ENCODE results near the gene NTNG2.

DNA sequence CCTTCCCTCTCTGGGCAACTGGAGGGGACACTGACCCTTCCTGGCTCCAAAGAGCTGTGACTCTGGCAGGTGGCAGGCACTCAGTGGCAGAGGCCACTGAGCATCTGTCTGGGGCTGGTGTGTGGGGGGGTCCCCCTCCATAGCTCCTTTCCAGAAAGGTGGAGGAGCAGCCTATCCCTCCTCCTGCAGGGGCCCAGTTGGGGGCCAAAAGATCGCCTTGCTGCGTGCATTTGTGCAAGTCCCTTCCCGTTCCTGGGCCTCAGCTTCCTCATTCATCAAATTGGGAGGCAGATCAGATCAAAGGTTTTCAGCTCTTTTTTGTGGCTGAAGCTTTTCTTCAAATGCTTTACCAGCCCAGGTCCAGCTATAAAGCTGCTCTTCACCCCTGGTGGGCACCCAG is 77.7 kb downstream of the NTNG2 start:
- TF ChIP-seq POLR2A (IDR thresholded peaks at IDR 0.05; ENCODE audit: low read depth) (no peak), POLR2AphosphoS5 (IDR thresholded peaks at IDR 0.05) (no peak)
- TF ChIP-seq, protein P1, sequence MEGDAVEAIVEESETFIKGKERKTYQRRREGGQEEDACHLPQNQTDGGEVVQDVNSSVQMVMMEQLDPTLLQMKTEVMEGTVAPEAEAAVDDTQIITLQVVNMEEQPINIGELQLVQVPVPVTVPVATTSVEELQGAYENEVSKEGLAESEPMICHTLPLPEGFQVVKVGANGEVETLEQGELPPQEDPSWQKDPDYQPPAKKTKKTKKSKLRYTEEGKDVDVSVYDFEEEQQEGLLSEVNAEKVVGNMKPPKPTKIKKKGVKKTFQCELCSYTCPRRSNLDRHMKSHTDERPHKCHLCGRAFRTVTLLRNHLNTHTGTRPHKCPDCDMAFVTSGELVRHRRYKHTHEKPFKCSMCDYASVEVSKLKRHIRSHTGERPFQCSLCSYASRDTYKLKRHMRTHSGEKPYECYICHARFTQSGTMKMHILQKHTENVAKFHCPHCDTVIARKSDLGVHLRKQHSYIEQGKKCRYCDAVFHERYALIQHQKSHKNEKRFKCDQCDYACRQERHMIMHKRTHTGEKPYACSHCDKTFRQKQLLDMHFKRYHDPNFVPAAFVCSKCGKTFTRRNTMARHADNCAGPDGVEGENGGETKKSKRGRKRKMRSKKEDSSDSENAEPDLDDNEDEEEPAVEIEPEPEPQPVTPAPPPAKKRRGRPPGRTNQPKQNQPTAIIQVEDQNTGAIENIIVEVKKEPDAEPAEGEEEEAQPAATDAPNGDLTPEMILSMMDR (IDR thresholded peaks at IDR 0.05): no peak
